Epithelial cell of esophagus (primary cell): ENCODE data around the gene METTL2A.

Experiments
- DNase-seq: peaks from one replicate; pipeline ENCODE4 v3.0.0; 2010; ENCODE audit warnings: low read depth
- H3K4me3 ChIP-seq: 2 replicates; pipeline ENCODE4 v1.5.1; 2011; ENCODE audit warnings: mild to moderate bottlenecking, low read length, control low read depth
- TF ChIP-seq, protein P1 (sequence below): IDR thresholded peaks from 2 replicates; pipeline ENCODE4 v1.5.1; 2011; ENCODE audit warnings: low read depth, mild to moderate bottlenecking, low read length, control low read depth, inconsistent platforms; ENCODE audit not compliant: insufficient read depth; ENCODE audit errors: missing control alignments

Gene METTL2A, protein sequence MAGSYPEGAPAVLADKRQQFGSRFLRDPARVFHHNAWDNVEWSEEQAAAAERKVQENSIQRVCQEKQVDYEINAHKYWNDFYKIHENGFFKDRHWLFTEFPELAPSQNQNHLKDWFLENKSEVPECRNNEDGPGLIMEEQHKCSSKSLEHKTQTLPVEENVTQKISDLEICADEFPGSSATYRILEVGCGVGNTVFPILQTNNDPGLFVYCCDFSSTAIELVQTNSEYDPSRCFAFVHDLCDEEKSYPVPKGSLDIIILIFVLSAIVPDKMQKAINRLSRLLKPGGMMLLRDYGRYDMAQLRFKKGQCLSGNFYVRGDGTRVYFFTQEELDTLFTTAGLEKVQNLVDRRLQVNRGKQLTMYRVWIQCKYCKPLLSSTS

DNA sequence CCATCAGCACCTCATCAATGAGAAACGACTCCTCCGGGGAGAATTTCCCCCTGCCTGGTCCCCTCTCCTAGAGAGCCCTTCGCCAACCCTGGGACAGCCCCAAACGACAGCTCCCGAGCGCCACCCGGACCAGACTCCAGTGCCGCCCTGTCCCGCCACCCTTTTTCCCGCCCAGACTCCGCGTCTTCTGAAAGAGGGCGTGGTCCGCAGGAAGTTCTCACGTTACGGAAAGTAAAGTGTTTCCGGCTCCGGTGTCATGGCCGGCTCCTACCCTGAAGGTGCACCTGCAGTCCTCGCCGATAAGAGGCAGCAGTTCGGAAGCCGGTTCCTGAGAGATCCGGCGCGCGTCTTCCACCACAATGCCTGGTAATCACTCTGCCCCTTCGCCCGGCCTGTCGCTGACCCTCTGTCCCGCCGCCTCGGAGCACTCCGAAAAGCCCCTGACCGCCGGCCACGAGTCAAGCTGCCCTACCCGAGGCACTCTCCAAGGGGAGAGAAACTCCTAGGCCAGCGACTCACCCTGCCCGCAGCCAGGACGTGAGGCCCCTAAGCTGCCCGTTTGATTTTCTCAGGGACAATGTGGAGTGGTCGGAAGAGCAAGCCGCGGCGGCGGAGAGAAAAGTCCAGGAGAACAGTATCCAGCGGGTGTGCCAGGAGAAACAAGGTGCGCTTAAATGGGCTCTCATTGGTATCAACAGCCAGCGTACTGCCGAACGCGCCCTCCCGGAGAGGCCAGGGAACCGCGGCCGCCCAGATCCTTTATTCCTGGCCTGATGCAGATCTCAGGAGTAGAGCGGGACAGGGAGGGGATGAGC lies at the start of gene METTL2A:
Gene METTL2A (plus strand): TSS at position 251 of the 815 bp plus-strand sequence. CDS start 6 bp downstream, at position 257.
- peak; percentile 90 for DNase-seq
- TF ChIP-seq, protein P1, sequence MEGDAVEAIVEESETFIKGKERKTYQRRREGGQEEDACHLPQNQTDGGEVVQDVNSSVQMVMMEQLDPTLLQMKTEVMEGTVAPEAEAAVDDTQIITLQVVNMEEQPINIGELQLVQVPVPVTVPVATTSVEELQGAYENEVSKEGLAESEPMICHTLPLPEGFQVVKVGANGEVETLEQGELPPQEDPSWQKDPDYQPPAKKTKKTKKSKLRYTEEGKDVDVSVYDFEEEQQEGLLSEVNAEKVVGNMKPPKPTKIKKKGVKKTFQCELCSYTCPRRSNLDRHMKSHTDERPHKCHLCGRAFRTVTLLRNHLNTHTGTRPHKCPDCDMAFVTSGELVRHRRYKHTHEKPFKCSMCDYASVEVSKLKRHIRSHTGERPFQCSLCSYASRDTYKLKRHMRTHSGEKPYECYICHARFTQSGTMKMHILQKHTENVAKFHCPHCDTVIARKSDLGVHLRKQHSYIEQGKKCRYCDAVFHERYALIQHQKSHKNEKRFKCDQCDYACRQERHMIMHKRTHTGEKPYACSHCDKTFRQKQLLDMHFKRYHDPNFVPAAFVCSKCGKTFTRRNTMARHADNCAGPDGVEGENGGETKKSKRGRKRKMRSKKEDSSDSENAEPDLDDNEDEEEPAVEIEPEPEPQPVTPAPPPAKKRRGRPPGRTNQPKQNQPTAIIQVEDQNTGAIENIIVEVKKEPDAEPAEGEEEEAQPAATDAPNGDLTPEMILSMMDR: peak; percentile 51
- peak within 1 kb of the TSS; percentile 74 for H3K4me3 ChIP-seq

DNA sequence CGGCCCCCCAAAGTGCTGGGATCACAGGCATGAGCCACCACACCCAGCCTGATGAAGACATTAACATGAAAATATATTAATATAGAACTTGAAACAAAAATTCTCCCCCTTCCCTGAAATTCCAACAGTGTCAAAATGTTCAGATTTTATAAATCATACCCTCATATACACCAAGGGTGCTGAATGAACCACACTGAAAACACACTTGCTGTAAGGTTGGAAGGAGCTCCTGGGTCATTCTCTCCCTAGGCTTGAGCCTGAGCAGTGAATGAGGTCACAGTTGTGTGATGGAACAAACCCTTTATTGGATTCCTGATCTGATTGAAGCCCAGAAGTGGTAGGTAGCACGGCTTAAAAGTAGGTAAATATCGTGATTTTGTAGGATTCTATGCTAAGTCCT lies 43.4 kb upstream of the METTL2A start, which contains the start of gene EFCAB3:
Gene EFCAB3 (plus strand): TSS at position 301 of the 400 bp plus-strand sequence. CDS start 2,427 bp downstream, outside the sequence.
- no peak within 1 kb of the TSS for H3K4me3 ChIP-seq
- no peak for DNase-seq
- TF ChIP-seq, protein P1: no peak

DNA sequence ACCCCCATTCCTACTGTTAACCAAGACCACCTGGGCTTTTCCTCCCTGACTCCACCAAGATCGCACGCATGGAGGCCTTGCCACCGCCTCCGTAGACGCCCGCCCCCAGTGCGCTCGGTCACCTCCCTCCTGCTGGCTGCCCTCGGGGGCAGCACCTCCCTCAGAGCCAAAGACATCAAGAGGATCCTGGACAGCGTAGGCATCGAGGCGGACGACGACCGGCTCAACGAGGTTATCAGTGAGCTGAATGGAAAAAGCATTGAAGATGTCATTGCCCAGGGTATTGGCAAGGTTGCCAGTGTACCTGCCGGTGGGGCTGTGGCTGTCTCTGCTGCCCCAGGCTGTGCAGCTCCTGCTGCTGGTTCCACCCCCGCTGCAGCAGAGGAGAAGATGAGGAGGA lies 42.1 kb upstream of the METTL2A start:
- H3K4me3 ChIP-seq: no peak overlapping the region
- TF ChIP-seq, protein P1: no peak

DNA sequence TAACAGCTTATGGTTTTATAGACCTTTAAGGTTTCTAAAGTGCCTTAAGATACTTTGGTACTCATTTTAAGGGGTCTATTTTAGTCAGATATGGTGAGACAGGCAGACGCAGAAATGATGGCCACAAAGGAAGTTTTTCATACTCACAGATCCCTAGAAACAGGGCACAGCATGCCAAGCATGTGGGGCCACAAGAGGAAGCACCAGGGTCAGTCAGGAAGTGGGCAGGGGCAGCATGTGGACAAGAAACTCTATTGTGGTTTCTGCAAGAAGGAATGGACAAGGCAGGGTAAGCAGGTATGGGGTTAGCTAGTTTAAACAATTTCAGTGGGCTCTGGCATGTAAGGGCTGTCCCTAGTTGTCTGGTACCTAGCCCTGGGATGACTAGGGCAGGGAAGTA lies 34.8 kb upstream of the METTL2A start:
- TF ChIP-seq, protein P1: no peak
- no peak for DNase-seq
- H3K4me3 ChIP-seq: no peak overlapping the region

More for the DNA sequence above, 42.1 kb upstream of the METTL2A start:
- DNase-seq: no peak

DNA sequence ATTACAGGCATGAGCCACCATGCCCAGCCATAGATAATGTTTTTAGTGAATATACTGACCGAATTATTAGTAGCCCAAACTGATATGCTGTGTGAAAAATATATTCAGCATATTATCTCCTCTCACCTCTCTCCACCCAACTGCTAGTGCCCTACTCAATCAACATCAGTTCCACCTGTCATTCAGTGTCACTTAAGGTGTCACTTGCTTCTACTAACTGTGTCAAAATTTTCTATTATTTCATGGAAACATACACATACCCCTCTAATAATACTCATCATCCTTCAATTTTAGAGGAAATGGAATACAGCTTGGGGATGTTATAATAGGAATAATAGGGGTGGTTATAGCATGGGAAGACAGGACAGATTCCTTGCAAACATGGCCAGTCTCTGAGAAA lies 30.8 kb upstream of the METTL2A start:
- no peak for DNase-seq
- TF ChIP-seq, protein P1: no peak
- no peak overlapping the region for H3K4me3 ChIP-seq

DNA sequence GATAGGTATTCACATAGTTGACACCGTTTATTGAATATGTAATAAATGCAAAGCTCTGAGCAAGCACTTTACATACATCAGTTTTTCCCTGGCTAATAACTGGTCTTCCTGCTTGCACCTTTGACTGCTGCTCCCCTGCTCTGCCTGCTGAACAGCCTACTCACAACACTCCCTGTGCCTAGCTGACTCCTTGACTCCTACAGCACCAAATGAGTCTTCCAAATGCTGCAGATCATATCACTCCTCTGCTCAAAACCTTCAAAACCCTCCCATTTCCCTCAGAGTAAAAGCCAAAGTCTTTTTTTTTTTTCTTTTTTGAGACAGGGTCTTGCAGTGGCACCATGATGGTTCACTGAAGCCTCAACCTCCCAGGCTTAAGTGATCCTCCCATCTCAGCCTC lies 24.8 kb upstream of the METTL2A start:
- DNase-seq: no peak
- no peak overlapping the region for H3K4me3 ChIP-seq
- TF ChIP-seq, protein P1: no peak
